SH-SY5Y (cell line): ENCODE results near the gene NMRK1.

Experiments used
- GATA2 ChIP-seq: IDR thresholded peaks from 2 replicates; pipeline ENCODE4 v1.6.1; 2011; ENCODE audit warnings: mild to moderate bottlenecking, low read depth, low read length
- GATA3 ChIP-seq: IDR thresholded peaks from 2 replicates; pipeline ENCODE4 v1.6.1; 2011; ENCODE audit warnings: low read depth, mild to moderate bottlenecking, low read length, moderate library complexity

GRCh38 chr9:75108571-75108970, 20.6 kb upstream of the NMRK1 start:
- TF ChIP-seq GATA2 = no peak
- no peak for TF ChIP-seq GATA3
